ENCODE results near the gene CRISPLD2.

Gene CRISPLD2

DNA sequence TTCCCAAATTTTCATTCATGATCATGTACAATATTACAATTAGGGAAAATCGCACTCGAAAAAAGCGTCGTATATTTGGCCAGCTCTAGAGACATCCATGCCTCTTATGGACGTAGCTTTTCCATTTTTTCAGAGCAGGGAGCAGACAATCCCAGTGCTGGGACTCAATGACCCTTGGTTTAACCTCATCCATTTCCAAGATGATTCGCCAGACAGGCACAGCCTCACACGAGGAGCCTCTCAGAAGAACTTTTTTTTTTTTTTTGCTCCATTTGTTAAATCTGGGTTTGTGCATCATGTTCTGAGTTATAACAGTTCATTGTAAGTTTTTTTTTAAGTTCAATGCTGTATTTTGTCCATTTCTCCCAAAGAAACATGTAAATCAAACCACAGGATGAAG lies 99.5 kb downstream of the CRISPLD2 start:
- TF ChIP-seq, protein P1, sequence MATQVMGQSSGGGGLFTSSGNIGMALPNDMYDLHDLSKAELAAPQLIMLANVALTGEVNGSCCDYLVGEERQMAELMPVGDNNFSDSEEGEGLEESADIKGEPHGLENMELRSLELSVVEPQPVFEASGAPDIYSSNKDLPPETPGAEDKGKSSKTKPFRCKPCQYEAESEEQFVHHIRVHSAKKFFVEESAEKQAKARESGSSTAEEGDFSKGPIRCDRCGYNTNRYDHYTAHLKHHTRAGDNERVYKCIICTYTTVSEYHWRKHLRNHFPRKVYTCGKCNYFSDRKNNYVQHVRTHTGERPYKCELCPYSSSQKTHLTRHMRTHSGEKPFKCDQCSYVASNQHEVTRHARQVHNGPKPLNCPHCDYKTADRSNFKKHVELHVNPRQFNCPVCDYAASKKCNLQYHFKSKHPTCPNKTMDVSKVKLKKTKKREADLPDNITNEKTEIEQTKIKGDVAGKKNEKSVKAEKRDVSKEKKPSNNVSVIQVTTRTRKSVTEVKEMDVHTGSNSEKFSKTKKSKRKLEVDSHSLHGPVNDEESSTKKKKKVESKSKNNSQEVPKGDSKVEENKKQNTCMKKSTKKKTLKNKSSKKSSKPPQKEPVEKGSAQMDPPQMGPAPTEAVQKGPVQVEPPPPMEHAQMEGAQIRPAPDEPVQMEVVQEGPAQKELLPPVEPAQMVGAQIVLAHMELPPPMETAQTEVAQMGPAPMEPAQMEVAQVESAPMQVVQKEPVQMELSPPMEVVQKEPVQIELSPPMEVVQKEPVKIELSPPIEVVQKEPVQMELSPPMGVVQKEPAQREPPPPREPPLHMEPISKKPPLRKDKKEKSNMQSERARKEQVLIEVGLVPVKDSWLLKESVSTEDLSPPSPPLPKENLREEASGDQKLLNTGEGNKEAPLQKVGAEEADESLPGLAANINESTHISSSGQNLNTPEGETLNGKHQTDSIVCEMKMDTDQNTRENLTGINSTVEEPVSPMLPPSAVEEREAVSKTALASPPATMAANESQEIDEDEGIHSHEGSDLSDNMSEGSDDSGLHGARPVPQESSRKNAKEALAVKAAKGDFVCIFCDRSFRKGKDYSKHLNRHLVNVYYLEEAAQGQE (IDR thresholded peaks at IDR 0.05; ENCODE audit: low read depth), result no peak
- TF ChIP-seq CEBPB (IDR thresholded peaks at IDR 0.05), result no peak
- TF ChIP-seq CREB1 (IDR thresholded peaks at IDR 0.05; ENCODE audit: low read depth), result no peak
- TF ChIP-seq EGR1 (IDR thresholded peaks at IDR 0.05), result no peak
- no peak for TF ChIP-seq EP300 (IDR thresholded peaks at IDR 0.05; ENCODE audit: borderline replicate concordance)
- TF ChIP-seq, protein P2, sequence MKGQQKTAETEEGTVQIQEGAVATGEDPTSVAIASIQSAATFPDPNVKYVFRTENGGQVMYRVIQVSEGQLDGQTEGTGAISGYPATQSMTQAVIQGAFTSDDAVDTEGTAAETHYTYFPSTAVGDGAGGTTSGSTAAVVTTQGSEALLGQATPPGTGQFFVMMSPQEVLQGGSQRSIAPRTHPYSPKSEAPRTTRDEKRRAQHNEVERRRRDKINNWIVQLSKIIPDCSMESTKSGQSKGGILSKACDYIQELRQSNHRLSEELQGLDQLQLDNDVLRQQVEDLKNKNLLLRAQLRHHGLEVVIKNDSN (IDR thresholded peaks at IDR 0.05), result no peak
- no peak for TF ChIP-seq ZBTB7A (IDR thresholded peaks at IDR 0.05; ENCODE audit: low read depth)

DNA sequence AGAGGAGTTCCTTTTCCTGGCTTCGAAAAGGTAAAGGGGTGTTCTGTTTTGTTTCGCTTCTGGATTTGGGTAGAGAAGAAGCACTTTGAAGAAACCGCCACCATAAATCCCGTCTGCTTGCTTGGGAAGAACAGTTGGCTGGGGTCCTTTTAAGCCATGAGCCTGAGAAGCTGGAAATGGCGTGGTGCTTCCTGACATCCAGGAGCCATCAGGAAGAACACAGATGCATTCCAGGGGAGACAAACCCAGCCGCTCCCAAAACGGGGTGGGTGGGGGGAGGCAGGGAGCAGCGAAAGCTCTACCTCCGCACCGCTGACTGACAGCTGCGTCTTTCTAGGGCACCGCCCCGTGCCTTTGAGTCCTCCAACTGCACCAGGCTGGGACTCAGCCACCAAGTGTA lies 99.9 kb downstream of the CRISPLD2 start:
- TF ChIP-seq TAF1 (IDR thresholded peaks at IDR 0.05; ENCODE audit: low read depth) (no peak), EP300 (IDR thresholded peaks at IDR 0.05; ENCODE audit: borderline replicate concordance) (no peak), NFIC (IDR thresholded peaks at IDR 0.05) (no peak), RAD21 (IDR thresholded peaks at IDR 0.05; ENCODE audit: low read depth) (no peak), ZBTB7A (IDR thresholded peaks at IDR 0.05; ENCODE audit: low read depth) (no peak), FOXM1 (IDR thresholded peaks at IDR 0.05; ENCODE audit: borderline replicate concordance, low read depth) (no peak), CREB1 (IDR thresholded peaks at IDR 0.05; ENCODE audit: low read depth) (no peak), YY1 (IDR thresholded peaks at IDR 0.05; ENCODE audit: low read depth) (no peak), EGR1 (IDR thresholded peaks at IDR 0.05) (no peak), TCF12 (IDR thresholded peaks at IDR 0.05; ENCODE audit: low read depth) (no peak)
- TF ChIP-seq, protein P2 (IDR thresholded peaks at IDR 0.05), result no peak
- TF ChIP-seq, protein P1 (IDR thresholded peaks at IDR 0.05; ENCODE audit: low read depth), result no peak

DNA sequence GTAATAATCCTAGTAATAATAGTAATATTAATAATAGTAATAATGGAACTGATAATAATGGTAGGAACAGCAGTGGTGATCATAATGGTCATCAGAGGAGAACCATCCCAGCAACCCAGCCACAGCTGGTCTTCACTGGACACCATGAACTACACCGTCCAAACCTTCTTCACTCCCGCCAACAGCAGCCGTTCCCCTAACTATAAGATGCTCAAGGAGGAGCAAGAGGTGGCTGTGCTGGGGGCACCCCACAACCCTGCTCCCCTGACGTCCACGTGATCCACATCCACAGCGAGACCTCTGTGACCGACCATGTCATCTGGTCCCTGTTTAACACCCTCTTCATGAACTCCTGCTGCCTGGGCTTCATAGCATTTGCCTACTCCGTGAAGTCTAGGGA lies 100.5 kb downstream of the CRISPLD2 start:
- no peak for TF ChIP-seq TAF1 (IDR thresholded peaks at IDR 0.05; ENCODE audit: low read depth)
- no peak for TF ChIP-seq EP300 (IDR thresholded peaks at IDR 0.05; ENCODE audit: borderline replicate concordance)
- no peak for TF ChIP-seq NFIC (IDR thresholded peaks at IDR 0.05)
- no peak for TF ChIP-seq RAD21 (IDR thresholded peaks at IDR 0.05; ENCODE audit: low read depth)
- no peak for TF ChIP-seq TCF12 (IDR thresholded peaks at IDR 0.05; ENCODE audit: low read depth)
- no peak for TF ChIP-seq CREB1 (IDR thresholded peaks at IDR 0.05; ENCODE audit: low read depth)
- no peak for TF ChIP-seq FOXM1 (IDR thresholded peaks at IDR 0.05; ENCODE audit: borderline replicate concordance, low read depth)
- TF ChIP-seq, protein P3, sequence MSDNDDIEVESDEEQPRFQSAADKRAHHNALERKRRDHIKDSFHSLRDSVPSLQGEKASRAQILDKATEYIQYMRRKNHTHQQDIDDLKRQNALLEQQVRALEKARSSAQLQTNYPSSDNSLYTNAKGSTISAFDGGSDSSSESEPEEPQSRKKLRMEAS (IDR thresholded peaks at IDR 0.05), result no peak
- no peak for TF ChIP-seq YY1 (IDR thresholded peaks at IDR 0.05; ENCODE audit: low read depth)
- TF ChIP-seq, protein P1 (IDR thresholded peaks at IDR 0.05; ENCODE audit: low read depth), result no peak
- no peak for TF ChIP-seq CEBPB (IDR thresholded peaks at IDR 0.05)
- TF ChIP-seq EGR1 (IDR thresholded peaks at IDR 0.05), result no peak
- TF ChIP-seq, protein P2 (IDR thresholded peaks at IDR 0.05), result no peak
- no peak for TF ChIP-seq ZBTB7A (IDR thresholded peaks at IDR 0.05; ENCODE audit: low read depth)
- TF ChIP-seq TEAD4 (IDR thresholded peaks at IDR 0.05), result no peak

DNA sequence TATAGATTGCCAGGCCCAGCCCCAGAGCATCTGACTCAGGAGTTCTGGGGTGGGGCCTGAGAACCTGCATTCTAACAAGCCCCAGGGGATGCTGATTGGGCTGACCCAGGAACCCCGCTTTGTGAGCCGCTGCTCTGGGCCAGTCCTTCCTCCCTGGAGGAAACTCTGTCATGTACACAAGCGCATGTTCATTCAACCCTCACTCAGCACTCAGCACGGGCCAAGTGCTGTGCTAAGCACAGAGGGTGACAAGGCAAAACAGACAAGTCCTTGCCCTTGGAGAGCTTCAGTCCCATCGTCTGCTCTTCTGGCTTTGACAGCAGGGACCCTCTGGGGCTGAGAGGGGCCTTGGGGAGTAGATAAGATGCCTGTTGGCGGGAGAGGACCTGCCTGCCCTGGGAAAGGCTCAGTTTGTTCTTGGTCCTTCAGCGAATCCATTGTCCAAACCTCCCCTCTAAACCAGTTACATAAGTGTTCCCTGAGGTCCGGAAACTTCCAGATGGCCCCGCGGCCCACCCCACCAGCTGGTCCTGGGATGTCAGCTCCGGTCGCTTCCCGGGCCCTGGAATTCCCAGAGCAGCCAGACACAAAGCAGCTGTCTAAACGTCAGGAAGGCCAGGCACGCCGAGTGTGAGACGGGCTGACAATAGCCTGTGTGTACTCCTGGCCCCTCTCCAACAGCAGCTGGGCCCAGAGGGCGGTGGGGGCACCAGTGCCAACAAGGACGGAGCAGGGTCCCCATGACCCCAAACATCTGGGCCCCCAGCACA lies 102.8 kb downstream of the CRISPLD2 start:
- TF ChIP-seq CEBPB (IDR thresholded peaks at IDR 0.05) (no peak), CREB1 (IDR thresholded peaks at IDR 0.05; ENCODE audit: low read depth) (no peak), EGR1 (IDR thresholded peaks at IDR 0.05) (no peak), TAF1 (IDR thresholded peaks at IDR 0.05; ENCODE audit: low read depth) (no peak), TCF12 (IDR thresholded peaks at IDR 0.05; ENCODE audit: low read depth) (no peak), RAD21 (IDR thresholded peaks at IDR 0.05; ENCODE audit: low read depth) (no peak), ZBTB7A (IDR thresholded peaks at IDR 0.05; ENCODE audit: low read depth) (no peak), FOXM1 (IDR thresholded peaks at IDR 0.05; ENCODE audit: borderline replicate concordance, low read depth) (no peak), EP300 (IDR thresholded peaks at IDR 0.05; ENCODE audit: borderline replicate concordance) (no peak), NFIC (IDR thresholded peaks at IDR 0.05) (no peak)
- TF ChIP-seq, protein P3 (IDR thresholded peaks at IDR 0.05), result no peak
- TF ChIP-seq, protein P1 (IDR thresholded peaks at IDR 0.05; ENCODE audit: low read depth), result no peak

All from Ishikawa (cell line).